Esophagus mucosa (tissue), 1 donor: Measurements from ENCODE around the gene EREG. TPM values are rescaled to one million over a fixed set of nuclear protein-coding genes. Genes with fewer than 3 reads are reported as not detected.
A peak's percentile ranks its signal among the peaks of the same experiment; 100 is the strongest.

Experiments used
- ATAC-seq: fragments of 200-7000 bp; cut with Tn5 transposase; one replicate; pipeline ENCODE4 v1.9.1; 2020
- total RNA-seq: library from RNA; stranded (reverse); gene quantifications from one replicate; pipeline ENCODE4 v1.2.4, GENCODE V29; 2023
- donor health status: DM: yes; HTN: yes; CAD: no.

EREG gene
- total RNA-seq, 1 donor from 2014 or later, result 46.5 TPM

GRCh38 chr4:74353858-74354257 lies 11.1 kb upstream of the EREG start:
- peak; percentile 33 for ATAC-seq

- ATAC-seq, result peak; percentile 83
Observed at GRCh38 chr4:74357965-74358364, 7.0 kb upstream of the EREG start.

GRCh38 chr4:74361671-74362070 lies 3.3 kb upstream of the EREG start:
- no peak for ATAC-seq

- ATAC-seq, result no peak
Observed at GRCh38 chr4:74362347-74362746, 2.6 kb upstream of the EREG start.

GRCh38 chr4:74364256-74364651 lies 691 bp upstream of the EREG start:
- no peak for ATAC-seq

GRCh38 chr4:74365761-74366160 lies 816 bp downstream of the EREG start:
- peak; percentile 12 for ATAC-seq

- peak; percentile 52 for ATAC-seq
Observed at GRCh38 chr4:74366367-74366911, 1.5 kb downstream of the EREG start.

- ATAC-seq, result peak; percentile 26
Observed at GRCh38 chr4:74367656-74368290, 2.8 kb downstream of the EREG start.

- ATAC-seq, result peak; percentile 16
Observed at GRCh38 chr4:74368596-74368995, 3.7 kb downstream of the EREG start.

- no peak for ATAC-seq
Observed at GRCh38 chr4:74369855-74370254, 4.9 kb downstream of the EREG start.

GRCh38 chr4:74370912-74371311 lies 6.0 kb downstream of the EREG start:
- peak; percentile 38 for ATAC-seq

GRCh38 chr4:74374128-74374527 lies 9.2 kb downstream of the EREG start:
- ATAC-seq, result no peak

GRCh38 chr4:74374561-74375327 lies 9.8 kb downstream of the EREG start:
- peak; percentile 94 for ATAC-seq

GRCh38 chr4:74375824-74376426 lies 11.0 kb downstream of the EREG start:
- ATAC-seq, result peak; percentile 51

GRCh38 chr4:74376888-74377483 lies 12.0 kb downstream of the EREG start:
- peak; percentile 37 for ATAC-seq

GRCh38 chr4:74377714-74378113 lies 12.8 kb downstream of the EREG start:
- no peak for ATAC-seq

- no peak for ATAC-seq
Observed at GRCh38 chr4:74378573-74378972, 13.6 kb downstream of the EREG start.

GRCh38 chr4:74379912-74380311 lies 15.0 kb downstream of the EREG start:
- no peak for ATAC-seq

- no peak for ATAC-seq
Observed at GRCh38 chr4:74385386-74385785, 20.4 kb downstream of the EREG start.

GRCh38 chr4:74386159-74386558 lies 21.2 kb downstream of the EREG start:
- ATAC-seq, result no peak

- ATAC-seq, result no peak
Observed at GRCh38 chr4:74387790-74388189, 22.8 kb downstream of the EREG start.

GRCh38 chr4:74389494-74389893 lies 24.5 kb downstream of the EREG start:
- ATAC-seq, result no peak

- no peak for ATAC-seq
Observed at GRCh38 chr4:74390677-74391076, 25.7 kb downstream of the EREG start.
